GM12892 (cell line): ENCODE measurements around the gene LRRFIP1.

Experiments used
- POLR2A ChIP-seq: IDR thresholded peaks from 2 replicates; pipeline ENCODE4 v1.6.1; 2011; ENCODE audit warnings: low read depth, low read length, control low read depth
- POLR2AphosphoS5 ChIP-seq: IDR thresholded peaks from 2 replicates; pipeline ENCODE4 v1.6.1; 2011; ENCODE audit warnings: low read depth, low read length, control low read depth
- TAF1 ChIP-seq: IDR thresholded peaks from 2 replicates; pipeline ENCODE4 v1.6.1; 2011; ENCODE audit warnings: low read depth, mild to moderate bottlenecking, control low read depth, low read length, borderline replicate concordance

DNA sequence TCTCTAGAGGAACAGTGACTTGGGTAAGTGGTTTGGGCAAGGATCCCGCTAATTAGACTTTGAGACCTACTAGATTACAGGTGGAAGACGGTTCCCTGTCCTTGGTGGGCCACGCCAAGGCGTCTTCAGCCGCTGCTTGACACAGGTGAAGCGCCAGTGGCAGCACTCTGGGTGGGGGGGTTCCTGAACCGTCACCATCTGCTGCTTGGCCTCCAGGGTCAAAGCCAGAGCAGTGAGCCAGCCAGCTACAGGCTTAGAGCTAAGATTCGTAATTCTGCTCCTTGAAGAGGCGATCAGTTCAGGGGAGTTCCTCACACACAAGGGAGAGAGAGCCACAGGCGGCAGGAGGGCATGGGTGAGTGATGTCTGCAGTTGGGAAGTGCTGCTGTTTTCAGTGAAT lies 131.8 kb downstream of the LRRFIP1 start:
- TF ChIP-seq TAF1 (no peak), POLR2A (no peak), POLR2AphosphoS5 (no peak)
